GM19239 (cell line): ENCODE results near the gene GID8.

Source experiments
- DNase-seq: peaks from one replicate; pipeline ENCODE4 v3.0.0; 2011; ENCODE audit warnings: low spot score; ENCODE audit not compliant: insufficient read length
- FAIRE-seq: peaks from 2 replicates; lab custom pipeline; 2011; peaks lifted over from hg19 to GRCh38; lab: Jason Lieb, UNC

Gene GID8

DNA sequence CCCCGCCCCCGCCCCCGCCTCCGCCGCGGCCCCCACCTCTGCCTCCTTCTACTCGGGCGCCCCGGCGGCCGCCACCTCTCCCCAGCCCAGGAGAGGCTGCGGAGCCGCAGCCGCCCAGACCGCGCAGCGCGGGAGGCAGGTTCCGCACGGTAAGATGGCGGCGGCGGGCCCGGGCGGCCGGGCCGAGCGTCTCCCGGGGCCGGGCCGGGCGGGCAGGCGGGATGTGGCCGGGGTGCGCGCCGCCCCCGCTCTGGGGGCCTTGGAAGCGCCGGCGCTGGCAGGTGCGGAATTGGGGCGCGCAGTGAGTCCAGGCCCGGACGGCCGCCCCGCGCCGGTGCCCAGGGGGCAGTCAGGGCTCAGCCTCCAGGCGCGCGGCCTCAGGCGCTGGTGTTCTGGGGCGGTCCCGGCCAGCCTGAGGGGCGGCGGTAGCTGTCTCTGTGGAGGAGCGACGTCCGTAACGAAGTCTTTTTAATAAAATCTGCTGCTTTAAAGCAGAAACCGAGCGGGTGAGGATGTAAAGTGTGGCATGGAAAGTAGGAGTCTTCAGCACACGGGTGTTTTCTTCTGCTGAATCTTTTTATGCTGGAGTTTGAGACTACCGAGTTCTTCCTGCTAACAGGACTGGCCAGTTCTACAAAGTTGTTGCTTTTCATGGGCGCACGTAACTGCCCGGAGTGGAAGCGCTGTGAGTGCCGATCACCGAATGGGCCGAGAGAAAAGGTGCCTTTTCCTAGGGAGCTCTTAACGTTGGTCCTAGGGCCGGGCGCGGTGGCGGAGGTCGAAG is at the start of gene GID8:
TSS of gene GID8 (plus strand) at position 43 of the 784 bp plus-strand sequence. CDS start 3,356 bp downstream, outside the sequence.
- peak; percentile 23 for FAIRE-seq
- no peak for DNase-seq

DNA sequence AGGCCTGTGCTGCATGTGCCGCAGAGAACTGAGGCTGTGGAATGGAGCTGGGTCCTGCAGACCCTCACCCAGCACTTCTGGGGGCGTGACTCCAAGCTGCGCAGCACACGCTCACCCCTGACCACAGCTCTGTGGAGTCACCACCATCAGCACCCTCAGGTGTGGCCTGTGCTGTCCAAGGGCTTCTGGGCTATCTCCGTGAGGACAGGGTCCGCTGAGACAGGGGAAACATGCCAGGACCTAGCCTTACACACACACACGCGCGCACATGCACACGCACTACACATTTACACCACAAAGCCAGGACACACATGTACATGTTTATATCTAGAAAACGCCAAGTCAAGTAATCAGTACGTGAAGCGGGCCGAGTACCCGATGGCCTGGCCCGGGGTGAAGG is 49.5 kb upstream of the GID8 start:
- FAIRE-seq = no peak
- no peak for DNase-seq

GRCh38 chr20:62888910-62889309 is 49.0 kb upstream of the GID8 start:
- DNase-seq = no peak

GRCh38 chr20:62889411-62889810 is 48.5 kb upstream of the GID8 start:
- DNase-seq = no peak
- FAIRE-seq = no peak

More at GRCh38 chr20:62888910-62889309, 49.0 kb upstream of the GID8 start:
- no peak for FAIRE-seq

GRCh38 chr20:62889871-62890270 is 48.1 kb upstream of the GID8 start:
- FAIRE-seq = no peak
- DNase-seq = no peak

GRCh38 chr20:62890444-62890843 is 47.5 kb upstream of the GID8 start:
- DNase-seq = no peak
- FAIRE-seq = no peak

GRCh38 chr20:62891111-62891510 is 46.8 kb upstream of the GID8 start:
- DNase-seq (no peak), FAIRE-seq (no peak)

DNA sequence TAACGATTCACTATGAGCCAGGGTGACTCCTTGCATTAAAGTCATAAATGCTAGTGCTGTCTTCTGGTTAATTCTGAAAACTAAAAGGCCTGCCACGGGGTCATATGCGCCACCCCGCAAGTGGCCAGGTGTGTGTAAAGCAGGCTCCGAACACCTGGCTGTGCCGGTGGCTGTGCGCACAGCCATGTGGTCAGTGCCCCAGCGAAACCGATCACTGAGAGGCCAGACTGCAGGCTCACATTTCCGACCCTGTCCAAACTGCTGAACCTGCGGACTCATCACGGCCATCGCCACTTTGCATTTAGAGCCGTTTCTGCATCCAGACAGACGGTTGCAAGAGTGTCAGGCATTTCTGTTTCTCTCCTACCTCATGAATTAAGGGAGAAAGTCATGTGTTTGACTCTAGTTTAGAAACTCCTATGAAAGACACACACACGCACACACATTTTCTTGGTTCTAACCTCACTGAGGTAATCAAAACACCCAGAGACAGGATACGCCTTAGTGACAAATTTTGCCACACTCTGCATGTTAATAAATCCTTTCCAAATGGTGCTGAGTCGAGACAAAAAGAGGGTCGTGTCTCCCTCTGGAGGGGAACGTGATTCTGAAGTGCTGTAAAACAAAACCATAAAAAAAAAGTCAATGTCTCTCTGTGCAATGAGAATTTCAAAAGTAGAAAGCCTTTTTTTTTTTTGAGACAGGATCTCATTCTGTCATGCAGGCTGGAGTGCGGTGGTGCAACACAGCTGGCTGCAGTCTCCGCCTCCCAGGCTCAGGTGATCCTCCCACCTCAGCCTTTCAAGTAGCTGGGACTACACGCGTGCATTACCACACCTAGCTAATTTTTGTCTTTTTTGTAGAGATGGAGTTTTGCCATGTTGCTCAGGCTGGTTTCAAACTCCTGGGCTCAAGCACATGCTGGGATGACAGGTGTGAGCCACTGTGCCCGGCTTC is 45.3 kb upstream of the GID8 start:
- FAIRE-seq (no peak), DNase-seq (no peak)

DNA sequence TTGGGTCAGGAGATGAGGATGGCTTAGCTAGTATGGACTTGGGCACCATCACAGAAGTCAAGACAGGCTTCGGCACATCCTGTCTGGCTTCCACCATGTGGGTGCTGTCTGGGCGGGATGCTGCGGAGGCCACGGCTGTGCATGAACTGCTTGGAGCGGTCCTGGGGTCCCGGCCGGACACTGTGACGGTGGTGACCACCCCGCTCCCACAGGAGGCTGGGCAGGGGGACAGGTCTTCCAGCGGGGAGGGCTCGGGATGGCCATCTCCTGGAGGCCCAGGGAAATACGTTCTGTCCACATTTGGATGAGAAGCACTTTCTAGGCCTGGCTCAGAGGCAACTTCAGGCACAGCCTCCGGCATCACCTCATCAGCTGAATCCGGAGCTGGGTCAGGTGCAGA is 44.2 kb upstream of the GID8 start:
- FAIRE-seq (no peak), DNase-seq (no peak)

DNA sequence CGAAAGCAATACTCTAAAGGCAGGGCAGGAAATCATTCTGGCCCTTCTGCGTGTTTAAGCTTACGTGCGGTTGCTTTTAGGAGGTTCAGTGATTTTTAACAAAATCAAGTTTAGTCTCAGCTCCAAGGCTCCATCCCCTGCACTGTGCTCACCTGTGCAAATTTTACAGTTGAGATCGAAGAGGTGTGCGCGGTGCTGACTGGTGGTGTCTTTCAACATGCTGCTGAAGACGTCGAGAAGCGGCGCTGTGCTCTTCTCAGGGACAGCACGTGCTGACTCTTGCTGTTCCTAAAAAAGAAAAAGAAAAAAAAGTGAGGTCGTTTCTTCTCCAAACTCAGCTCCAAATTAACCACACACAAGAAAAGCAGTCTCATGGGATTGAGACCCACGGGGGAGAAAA is 43.7 kb upstream of the GID8 start:
- FAIRE-seq = no peak
- no peak for DNase-seq

DNA sequence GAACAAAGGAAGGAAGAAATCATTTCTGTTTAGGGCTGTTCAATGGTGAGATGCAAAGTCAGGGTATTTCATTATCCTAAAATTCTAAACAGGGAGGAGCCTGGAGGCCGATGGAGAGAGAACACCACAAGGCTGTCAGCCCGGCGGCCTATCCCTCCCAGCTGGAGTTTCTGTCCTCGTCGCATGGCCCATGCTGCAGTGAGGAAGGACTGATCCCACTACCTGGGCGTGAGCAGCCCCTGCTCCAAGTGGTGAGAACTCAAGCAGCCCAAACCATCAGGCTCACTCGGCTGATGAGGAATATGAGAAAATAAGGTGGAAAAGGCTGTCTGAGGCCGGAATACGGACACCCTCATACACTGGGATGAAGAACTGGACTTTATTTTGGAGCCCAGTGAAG is 42.4 kb upstream of the GID8 start:
- no peak for DNase-seq
- FAIRE-seq = no peak

GRCh38 chr20:62896526-62896925 is 41.4 kb upstream of the GID8 start:
- no peak for DNase-seq
- FAIRE-seq = no peak

DNA sequence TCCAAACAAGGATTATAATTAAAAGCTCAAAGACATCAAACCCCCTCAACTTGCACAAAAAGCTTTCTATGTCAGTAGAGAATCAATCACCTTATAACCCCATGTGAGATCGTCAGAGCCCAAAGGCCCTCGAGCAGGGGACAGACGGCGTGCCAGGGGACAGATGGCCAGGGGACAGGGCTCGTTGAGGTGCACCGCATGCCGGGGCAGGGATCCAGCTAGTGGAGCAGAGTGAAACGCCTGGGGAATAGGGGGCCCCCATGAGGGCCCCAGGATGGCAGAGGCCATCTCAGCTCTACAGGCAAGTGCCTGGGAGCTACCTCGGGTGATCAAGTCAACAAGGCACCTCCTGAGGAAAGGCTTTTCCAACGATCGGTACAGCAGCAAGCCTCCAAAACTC is 40.3 kb upstream of the GID8 start:
- DNase-seq (no peak), FAIRE-seq (no peak)

GRCh38 chr20:62898093-62898964 is 39.6 kb upstream of the GID8 start:
- FAIRE-seq (no peak), DNase-seq (no peak)

DNA sequence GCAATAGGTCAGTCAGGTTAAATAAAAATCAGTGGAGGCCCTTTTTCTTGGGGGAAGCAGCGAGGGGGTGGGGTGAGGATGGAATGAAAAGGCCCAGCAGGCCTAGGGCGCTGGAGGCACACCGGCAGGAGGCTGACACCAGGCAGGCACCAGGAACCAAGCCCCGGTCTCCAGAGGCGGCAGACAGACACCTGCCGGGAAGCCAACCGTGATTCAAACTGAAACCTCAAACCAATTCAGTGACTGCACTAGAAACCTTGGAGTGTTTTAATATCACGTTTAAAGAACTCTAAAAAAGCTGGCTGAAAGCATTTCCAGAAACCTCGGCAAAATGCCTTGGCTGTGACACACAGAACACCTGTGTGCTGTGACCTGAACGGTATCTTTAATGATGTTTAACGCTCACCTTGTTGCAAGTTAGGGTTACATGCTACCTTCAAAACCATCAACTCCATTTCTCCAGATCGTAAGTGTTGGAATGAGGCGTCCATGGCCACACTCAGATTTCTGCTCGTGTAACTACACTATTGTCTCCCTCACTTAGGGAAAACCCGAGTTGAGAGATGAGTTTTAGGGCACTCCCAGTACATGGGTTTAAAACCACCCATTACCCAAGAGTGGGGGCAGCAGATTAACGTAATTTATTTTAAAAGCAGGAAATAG is 38.8 kb upstream of the GID8 start:
- FAIRE-seq = peak; percentile 33
- peak; percentile 73 for DNase-seq

DNA sequence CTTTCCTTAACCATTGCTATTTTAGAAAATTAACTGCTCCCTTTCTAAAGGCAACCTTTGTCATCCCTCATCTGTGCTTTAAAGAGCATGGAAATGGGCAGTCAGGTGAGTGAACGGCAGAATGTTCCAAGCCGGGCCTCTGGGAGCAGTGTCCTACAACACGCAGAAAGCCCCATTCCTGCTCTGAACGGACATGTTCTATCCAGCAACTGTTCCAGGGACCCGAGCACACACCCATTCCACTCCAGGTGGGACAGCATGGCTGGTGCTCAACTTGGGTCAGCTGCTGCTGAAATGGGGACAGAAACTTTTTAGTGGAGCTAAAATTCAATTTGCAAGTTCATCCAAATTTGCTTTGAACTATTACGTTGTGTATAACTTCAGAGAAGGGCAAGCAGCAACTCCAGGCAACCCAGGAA is 38.3 kb upstream of the GID8 start:
- FAIRE-seq (no peak), DNase-seq (no peak)

DNA sequence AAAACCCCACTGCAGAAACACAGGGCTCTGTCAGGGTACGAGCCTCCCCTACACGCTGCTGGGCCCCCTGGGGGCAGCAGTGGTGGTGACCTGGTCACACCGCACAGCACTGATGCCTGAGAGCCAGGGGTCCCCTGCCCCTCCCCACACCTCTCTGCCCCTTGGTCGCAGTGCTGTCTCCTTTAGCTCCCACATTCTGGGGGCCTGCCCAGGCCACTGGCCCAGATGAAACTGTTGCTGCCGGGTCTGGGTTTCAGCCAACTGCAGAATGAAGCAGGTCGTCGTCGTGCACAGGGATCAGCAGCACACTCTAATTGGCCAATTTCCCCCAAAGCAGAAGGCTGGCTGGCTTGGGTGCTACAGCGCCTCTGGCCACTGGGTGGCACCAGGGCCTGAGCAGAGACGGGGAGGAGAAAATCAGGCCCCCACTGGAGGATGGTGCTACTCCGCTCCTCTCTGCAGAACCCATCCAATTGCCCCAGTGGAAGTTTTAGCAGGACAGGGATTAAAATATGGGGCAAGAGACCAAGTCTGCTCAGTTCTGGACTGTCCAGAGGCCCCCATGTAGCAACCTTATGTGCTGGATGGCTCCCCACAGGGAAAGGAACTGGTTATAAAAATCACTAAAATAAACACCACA is 37.8 kb upstream of the GID8 start:
- DNase-seq = peak; percentile 93

DNA sequence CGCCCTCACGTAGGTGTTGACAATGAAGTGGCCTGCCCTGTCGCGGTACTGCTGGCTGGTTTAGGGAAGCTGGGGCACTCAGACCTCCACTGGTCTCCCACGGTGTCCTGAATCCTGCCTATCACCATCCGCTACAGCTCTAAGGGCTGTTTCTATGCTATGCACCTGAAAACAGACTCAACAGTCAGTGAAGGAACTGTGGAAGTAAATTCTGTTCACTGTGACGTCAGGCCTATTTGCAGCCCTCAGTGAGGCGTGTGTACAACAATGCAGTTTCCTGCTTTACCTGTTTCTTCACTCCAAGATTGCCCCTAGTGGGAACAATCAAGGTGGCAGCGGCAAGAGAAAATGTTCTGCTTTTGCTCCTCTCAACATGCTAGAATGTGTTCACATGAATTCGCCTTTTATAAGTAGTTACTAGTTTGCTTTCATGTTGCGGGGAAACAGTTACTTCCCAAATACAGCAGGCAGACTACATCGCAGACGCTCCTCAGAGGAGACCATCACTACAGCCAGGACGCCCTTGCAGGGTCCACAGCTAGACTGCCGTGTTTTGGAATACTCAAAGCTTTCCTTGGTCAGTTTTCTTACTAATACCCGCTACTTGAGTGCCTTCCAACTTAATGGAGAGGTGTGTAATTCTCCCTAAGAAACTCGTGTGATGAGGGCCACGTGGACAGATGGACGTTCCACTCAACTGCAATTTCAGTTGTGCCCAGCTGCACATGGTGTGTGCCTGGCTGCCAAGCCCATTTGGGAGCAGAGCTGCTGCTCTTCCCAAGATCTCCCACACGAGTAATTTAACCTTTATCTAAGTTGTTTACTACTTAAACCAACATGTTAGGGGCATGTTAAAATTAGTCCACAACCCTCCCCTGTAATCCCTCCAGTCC is 37.0 kb upstream of the GID8 start:
- DNase-seq (no peak), FAIRE-seq (no peak)

More for the DNA sequence above, 37.8 kb upstream of the GID8 start:
- FAIRE-seq = peak; percentile 59
